SH-SY5Y (cell line): ENCODE results near the gene BCKDHA.

ENCODE experiments used
- GATA2 ChIP-seq: IDR thresholded peaks from 2 replicates; pipeline ENCODE4 v1.6.1; 2011; ENCODE audit warnings: mild to moderate bottlenecking, low read depth, low read length
- GATA3 ChIP-seq: IDR thresholded peaks from 2 replicates; pipeline ENCODE4 v1.6.1; 2011; ENCODE audit warnings: low read depth, mild to moderate bottlenecking, low read length, moderate library complexity

GRCh38 chr19:41363753-41364523 is 33.7 kb upstream of the BCKDHA start, which contains the start of gene B9D2:
- no peak for TF ChIP-seq GATA2
- TF ChIP-seq GATA3, result no peak
